Erythroblast (primary cell): ENCODE results near the gene COQ10A.

Source experiments
- DNase-seq, 2 experiments: peaks; one replicate each; lab custom pipeline; 2025; lab: John Stamatoyannopoulos, UW
- GATA1 ChIP-seq: IDR thresholded peaks from 2 replicates; pipeline ENCODE4 v1.6.1; 2011; ENCODE audit warnings: low read depth, mild to moderate bottlenecking, control low read depth, low read length, moderate library complexity
- POLR2A ChIP-seq: IDR thresholded peaks from 2 replicates; pipeline ENCODE4 v1.6.1; 2011; ENCODE audit warnings: mild to moderate bottlenecking, low read length

COQ10A gene

GRCh38 chr12:56300644-56301464 lies 34.1 kb downstream of the COQ10A start:
- DNase-seq = peak; percentile 69 to 85
- no peak for TF ChIP-seq GATA1
- peak; percentile 12 for TF ChIP-seq POLR2A

DNA sequence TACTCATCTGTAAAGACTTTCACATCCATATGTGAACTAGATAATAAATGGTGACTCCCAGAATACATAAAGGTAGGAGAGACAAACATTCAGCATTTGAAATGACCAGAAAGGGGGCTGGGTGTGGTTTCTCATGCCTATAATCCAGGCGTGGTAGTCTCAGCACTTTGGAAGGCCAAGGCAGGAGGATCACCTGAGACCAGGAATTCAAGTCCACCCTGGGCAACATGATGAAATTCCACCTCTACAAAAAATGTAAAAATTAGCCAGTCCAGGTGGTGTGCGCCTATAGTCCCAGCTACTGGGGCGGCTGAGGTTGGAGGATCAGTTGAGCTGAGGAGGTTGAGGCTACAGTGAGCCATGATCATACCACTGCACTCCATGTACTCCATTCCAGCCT lies 37.5 kb downstream of the COQ10A start:
- DNase-seq = no peak
- no peak for TF ChIP-seq GATA1
- TF ChIP-seq POLR2A = no peak

DNA sequence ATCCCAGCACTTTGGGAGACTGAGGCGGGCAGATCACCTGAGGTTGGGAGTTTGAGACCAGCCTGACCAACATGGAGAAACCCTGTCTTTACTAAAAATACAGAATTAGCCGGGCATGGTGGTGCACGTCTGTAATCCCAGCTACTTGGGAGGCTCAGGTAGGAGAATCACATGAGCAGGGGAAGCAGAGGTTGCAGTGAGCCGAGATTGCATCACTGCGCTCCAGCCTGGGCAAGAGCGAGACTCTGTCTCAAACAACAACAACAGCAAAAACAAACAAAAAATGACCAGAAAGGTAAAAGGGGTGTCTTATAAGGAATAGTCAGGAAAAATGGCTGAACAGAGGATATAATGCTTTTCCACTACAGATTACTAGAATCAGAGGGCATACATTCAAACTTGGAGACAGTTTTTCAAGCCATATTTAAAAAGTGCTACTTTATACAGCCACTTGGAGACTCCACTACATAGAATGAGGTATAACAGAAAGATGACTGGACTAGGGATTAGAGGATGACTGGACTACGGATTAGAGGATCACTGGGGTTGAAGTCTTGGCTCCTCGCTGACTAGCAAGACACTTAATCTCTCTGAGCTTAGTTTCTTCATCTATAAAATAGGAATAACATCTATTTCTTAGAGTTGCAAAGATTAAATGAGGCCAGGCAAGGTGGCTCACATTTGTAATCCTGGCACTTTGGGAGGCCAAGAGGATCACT lies 38.3 kb downstream of the COQ10A start:
- no peak for DNase-seq
- no peak for TF ChIP-seq POLR2A
- no peak for TF ChIP-seq GATA1

DNA sequence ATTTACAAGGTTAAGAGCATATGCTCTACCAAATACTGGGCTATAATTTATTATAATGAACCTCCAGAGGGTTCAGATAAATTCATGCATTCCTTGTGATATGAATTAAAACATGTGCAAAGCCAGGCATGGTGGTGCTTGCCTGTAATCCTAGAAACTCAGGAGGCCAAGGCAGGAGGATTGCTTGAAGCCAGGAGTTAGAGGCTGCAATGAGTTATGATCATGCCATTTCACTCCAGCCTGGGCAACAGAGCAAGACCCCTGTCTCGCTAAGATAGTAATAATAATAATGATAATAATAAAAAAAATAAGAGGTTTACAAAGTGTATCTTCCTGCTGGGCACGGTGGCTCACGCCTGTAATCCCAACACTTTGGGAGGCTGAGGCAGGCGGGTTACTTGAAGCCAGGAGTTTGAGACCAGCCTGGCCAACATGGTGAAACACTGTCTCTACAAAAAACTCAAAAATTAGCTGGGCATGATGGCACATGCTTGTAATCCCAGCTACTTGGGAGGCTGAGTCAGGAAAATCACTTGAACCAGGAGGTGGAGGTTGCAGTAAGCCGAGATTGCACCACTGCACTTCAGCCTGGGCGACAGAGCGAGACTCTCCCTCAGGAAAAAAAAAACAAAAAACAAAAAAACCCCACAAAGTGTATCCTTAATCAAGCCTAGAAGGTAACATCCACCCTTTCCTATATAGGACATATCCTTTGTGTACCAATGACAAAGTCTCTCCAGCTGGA lies 40.7 kb downstream of the COQ10A start:
- TF ChIP-seq POLR2A = no peak
- TF ChIP-seq GATA1 = no peak
- no peak for DNase-seq

- no peak for DNase-seq
- TF ChIP-seq GATA1 (no peak), POLR2A (no peak)
These were observed 42.0 kb downstream of the COQ10A start for GRCh38 chr12:56308714-56309113.

GRCh38 chr12:56311003-56311402 lies 44.3 kb downstream of the COQ10A start:
- TF ChIP-seq GATA1 (no peak), POLR2A (no peak)
- no peak for DNase-seq

- DNase-seq = peak in 1 of 2 experiments; percentile 63
- TF ChIP-seq GATA1 (no peak), POLR2A (no peak)
These were observed 48.5 kb downstream of the COQ10A start for GRCh38 chr12:56315249-56315621.

DNA sequence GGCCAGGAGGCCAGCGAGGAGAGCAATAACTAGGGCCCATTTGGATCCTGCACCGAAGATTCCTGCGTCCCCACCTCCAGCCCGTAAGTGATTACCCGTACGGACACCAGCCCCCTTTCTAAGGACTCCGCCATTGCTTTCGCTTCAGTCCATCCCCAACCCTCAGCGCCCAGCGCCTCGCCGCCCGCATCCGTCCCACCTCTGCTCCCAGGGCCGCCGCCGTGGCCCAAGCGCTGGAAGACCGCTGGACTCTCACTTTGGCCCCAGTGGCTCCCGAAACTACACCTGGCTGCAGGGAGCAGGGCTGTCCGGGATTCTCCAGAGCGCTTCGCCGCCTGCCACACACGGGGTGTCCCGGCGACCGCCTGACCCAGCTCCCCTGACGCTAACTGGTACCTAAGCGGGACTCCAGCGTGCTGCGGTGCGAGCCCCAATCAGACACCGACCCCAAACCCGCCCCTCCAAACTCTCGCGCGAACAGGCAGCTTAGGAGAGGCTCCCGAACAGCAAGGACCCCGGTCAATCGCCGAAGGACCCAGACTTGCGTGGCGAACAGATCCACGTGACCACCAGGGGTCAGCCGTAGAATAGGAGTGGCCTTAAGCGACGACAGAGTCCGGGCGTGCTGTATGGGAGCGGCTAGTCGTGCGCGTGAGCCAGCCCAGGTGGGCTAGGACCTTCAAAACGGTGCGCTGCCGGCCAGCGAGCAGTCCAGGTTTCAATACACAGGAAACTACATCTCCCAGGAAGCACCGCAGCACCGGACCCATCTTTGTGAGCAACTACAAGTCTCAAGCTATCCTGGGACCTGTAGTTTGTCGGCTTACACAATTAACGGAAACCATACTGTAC lies 49.1 kb downstream of the COQ10A start, which contains the start of gene CNPY2:
Gene CNPY2, minus strand, starts transcription at position 367 of the 852 bp plus-strand sequence. CDS start 771 bp downstream, outside the sequence.
- no peak for TF ChIP-seq GATA1
- peak; percentile 85 for TF ChIP-seq POLR2A

DNA sequence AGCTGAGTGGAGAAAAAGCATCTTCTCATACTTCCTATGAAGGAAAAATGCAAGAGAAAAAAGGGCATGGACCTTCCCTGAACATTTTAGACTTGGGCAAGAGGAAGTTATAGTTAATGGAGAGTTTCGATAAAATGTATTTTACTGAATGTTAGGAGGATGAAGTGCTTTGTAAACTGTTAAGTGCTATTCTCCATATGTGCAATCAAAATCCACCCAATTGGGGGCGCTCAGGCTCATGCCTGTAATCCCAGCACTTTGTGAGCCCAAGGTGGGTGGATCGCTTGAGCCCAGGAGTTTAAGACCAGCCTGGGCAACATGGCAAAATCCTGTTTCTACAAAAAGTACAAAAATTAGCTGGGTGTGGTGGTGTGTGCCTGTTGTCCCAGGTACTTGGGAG lies 50.9 kb downstream of the COQ10A start:
- no peak for DNase-seq
- TF ChIP-seq POLR2A (no peak), GATA1 (no peak)

More for the DNA sequence above, 49.1 kb downstream of the COQ10A start, which contains the start of gene CNPY2:
- DNase-seq = peak; percentile 96 to 97
